ENCODE results near the gene HRG.

DNA sequence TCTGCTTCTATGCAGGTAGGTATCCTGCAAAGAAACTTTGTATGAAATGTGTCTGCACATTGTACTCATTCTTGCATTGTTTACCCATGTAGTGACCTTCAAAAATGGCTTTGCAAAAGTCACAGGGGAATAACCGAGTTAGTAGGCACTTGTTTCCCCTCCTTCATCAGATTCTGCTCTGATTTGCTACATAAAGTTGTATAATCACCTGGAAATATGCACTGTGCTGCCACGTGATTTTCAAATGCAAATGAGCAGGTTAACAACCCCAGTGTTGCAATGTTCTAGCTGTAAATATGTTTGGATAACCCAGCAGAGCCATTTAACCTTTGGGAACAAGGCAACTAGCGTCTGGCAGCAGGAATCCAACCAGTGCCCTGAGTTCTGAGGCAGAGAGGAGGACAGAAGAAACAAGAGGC, 51.2 kb downstream of the HRG start, which contains the start of gene KNG1:
- TF ChIP-seq CTCF (IDR thresholded peaks at IDR 0.05), result no peak
- TF ChIP-seq EZH2 (IDR thresholded peaks at IDR 0.05; ENCODE audit: borderline replicate concordance, insufficient read depth, low read depth, low read length, poor library complexity, severe bottlenecking), result no peak
